ENCODE results near the gene FCHO1.

DNA sequence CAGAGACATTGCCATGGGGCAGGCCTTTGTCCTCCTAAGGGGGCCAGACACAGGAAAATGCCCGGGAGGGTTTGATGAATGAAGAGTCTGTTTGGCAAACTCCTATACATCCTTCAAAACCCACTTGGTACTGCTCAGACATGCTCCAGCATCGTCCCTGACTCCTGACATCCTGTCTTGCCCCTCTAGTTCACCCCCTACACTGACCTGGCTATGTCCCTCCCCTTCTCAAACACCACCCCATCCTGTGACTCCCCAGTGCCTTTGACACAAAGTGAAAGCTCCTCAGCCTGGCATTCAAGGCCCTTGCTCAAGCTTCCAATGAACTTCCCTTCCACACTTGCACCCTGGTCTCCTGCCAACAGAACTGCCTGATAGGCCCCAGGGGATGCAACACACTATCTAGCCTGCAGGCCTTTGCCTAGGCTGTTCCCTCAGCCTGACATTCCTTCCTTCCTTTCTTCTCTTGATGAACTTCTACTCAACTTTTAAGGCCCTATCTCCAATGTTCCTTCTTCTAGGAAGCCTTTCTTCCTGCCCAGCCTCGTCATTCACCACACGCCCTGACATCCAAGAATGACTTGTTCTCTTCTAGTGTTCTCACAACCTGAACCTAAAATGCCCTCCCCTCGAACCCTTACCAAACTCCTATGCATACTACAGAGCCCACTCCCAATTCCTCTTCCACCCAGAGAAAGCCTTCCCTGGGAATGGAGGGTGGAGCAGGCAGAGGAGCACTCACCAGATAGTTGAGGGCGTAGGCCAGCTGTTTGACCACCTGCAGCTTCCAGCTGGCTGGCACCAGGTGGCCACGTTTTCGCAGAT is 84.1 kb downstream of the FCHO1 start:
- TF ChIP-seq, protein P1, sequence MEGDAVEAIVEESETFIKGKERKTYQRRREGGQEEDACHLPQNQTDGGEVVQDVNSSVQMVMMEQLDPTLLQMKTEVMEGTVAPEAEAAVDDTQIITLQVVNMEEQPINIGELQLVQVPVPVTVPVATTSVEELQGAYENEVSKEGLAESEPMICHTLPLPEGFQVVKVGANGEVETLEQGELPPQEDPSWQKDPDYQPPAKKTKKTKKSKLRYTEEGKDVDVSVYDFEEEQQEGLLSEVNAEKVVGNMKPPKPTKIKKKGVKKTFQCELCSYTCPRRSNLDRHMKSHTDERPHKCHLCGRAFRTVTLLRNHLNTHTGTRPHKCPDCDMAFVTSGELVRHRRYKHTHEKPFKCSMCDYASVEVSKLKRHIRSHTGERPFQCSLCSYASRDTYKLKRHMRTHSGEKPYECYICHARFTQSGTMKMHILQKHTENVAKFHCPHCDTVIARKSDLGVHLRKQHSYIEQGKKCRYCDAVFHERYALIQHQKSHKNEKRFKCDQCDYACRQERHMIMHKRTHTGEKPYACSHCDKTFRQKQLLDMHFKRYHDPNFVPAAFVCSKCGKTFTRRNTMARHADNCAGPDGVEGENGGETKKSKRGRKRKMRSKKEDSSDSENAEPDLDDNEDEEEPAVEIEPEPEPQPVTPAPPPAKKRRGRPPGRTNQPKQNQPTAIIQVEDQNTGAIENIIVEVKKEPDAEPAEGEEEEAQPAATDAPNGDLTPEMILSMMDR (IDR thresholded peaks at IDR 0.05): no peak
- TF ChIP-seq POLR2A (IDR thresholded peaks at IDR 0.05): no peak
